ENCODE measurements around the gene LPCAT1.

LPCAT1 gene

DNA sequence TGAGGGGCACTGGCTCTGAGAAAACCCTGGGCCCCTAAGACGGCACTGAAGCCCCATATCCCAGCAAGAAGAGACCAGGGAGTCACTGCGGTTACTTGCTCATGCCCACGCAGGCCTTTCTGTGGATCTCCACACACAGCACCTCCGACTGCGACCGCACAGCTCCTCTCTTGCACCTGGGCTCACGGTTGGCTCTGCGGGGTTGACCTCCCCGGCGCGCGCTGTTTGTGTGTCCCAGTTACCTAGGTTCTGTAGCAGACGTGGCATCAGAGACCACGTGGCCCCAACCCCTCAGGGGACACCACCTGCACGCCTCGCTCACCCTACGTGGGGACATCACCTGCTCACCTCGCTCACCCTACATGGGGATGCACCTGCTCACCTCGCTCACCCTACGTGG, 12.7 kb downstream of the LPCAT1 start:
- DNase-seq (ENCODE audit: low read depth, low spot score), result no peak
- Histone ChIP-seq H3K4me1 (ENCODE audit: insufficient read depth, insufficient read length) (peaks cover 40% of the 10 kb centered on the region), H3K4me3 (ENCODE audit: insufficient read length, low read depth) (no peak overlapping the region), H3K27me3 (ENCODE audit: insufficient read depth, insufficient read length) (no peaks in the 10 kb centered on the region), H3K9ac (ENCODE audit: insufficient read length, low read depth) (no peak overlapping the region), H3K9me3 (ENCODE audit: insufficient read depth, low read length) (no peaks in the 10 kb centered on the region), H3K36me3 (ENCODE audit: insufficient read depth, insufficient read length, low read length) (peaks cover 80% of the 10 kb centered on the region)
- TF ChIP-seq YY1 (IDR thresholded peaks at IDR 0.05; ENCODE audit: insufficient read depth, insufficient read length), result no peak
- no peak for TF ChIP-seq ZNF274 (IDR thresholded peaks at IDR 0.05; ENCODE audit: low read depth, low read length)
- no peak for TF ChIP-seq SUZ12 (IDR thresholded peaks at IDR 0.05; ENCODE audit: extremely low read depth, insufficient read depth, insufficient read length)

GRCh38 chr5:1510631-1511030, 13.1 kb downstream of the LPCAT1 start:
- Histone ChIP-seq H3K4me3 (ENCODE audit: insufficient read length, low read depth) (no peak overlapping the region), H3K9me3 (ENCODE audit: insufficient read depth, low read length) (no peaks in the 10 kb centered on the region), H3K36me3 (ENCODE audit: insufficient read depth, insufficient read length, low read length) (peaks cover 82% of the 10 kb centered on the region), H3K4me1 (ENCODE audit: insufficient read depth, insufficient read length) (peaks cover 40% of the 10 kb centered on the region), H3K9ac (ENCODE audit: insufficient read length, low read depth) (no peak overlapping the region), H3K27me3 (ENCODE audit: insufficient read depth, insufficient read length) (no peaks in the 10 kb centered on the region)
- DNase-seq (ENCODE audit: low read depth, low spot score), result no peak
- TF ChIP-seq ZNF274 (IDR thresholded peaks at IDR 0.05; ENCODE audit: low read depth, low read length) (no peak), YY1 (IDR thresholded peaks at IDR 0.05; ENCODE audit: insufficient read depth, insufficient read length) (no peak), SUZ12 (IDR thresholded peaks at IDR 0.05; ENCODE audit: extremely low read depth, insufficient read depth, insufficient read length) (no peak)

- Histone ChIP-seq H3K9me3 (ENCODE audit: insufficient read depth, low read length) (no peaks in the 10 kb centered on the region), H3K9ac (ENCODE audit: insufficient read length, low read depth) (no peak overlapping the region), H3K27me3 (ENCODE audit: insufficient read depth, insufficient read length) (no peaks in the 10 kb centered on the region), H3K4me1 (ENCODE audit: insufficient read depth, insufficient read length) (peaks cover 44% of the 10 kb centered on the region), H3K4me3 (ENCODE audit: insufficient read length, low read depth) (no peak overlapping the region), H3K36me3 (ENCODE audit: insufficient read depth, insufficient read length, low read length) (peaks cover 87% of the 10 kb centered on the region)
- DNase-seq (ENCODE audit: low read depth, low spot score), result no peak
- TF ChIP-seq SUZ12 (IDR thresholded peaks at IDR 0.05; ENCODE audit: extremely low read depth, insufficient read depth, insufficient read length), result no peak
Measured at GRCh38 chr5:1510151-1510561, 13.6 kb downstream of the LPCAT1 start.

DNA sequence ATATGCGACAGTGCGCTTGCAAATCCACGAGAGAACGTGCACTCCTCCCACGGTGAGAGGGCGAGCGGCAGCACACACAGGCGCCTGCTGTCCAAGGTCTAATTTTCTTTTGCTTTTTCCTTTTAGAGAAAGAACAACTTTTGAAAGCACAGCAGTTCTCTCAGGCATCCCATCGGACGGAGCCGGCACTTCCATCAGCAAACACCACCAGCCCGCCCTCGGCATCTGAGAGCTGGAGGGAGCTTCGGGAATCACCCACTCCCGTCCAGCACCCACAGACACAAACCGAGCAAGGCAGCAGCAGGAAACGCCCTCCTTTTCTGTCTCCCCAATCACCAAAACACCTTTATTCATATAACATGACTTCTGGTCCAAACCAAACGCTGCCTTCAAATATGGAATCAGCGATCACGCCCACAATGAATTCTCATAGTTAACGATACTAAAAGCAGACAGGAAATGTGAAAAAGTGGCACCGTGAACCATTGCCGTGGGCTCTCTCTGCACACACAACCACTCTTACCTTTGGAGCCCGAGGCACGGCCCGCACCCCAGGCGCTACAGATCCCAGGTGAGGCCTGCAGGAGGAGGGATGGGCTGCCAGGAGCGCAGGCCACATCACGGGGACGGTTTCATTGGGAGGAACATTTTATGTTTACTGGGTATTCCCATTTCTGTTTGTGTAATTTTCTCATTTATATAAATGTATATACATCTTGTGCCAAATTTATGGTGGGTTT, 14.2 kb downstream of the LPCAT1 start:
- peaks cover 43% of the 10 kb centered on the region for H3K4me1 ChIP-seq (ENCODE audit: insufficient read depth, insufficient read length)
- TF ChIP-seq ZNF274 (IDR thresholded peaks at IDR 0.05; ENCODE audit: low read depth, low read length) (no peak), SUZ12 (IDR thresholded peaks at IDR 0.05; ENCODE audit: extremely low read depth, insufficient read depth, insufficient read length) (no peak), YY1 (IDR thresholded peaks at IDR 0.05; ENCODE audit: insufficient read depth, insufficient read length) (no peak)
- H3K4me3 ChIP-seq (ENCODE audit: insufficient read length, low read depth), result no peak overlapping the region
- DNase-seq (ENCODE audit: low read depth, low spot score), result no peak
- no peaks in the 10 kb centered on the region for H3K27me3 ChIP-seq (ENCODE audit: insufficient read depth, insufficient read length)
- H3K9ac ChIP-seq (ENCODE audit: insufficient read length, low read depth), result no peak overlapping the region
- H3K36me3 ChIP-seq (ENCODE audit: insufficient read depth, insufficient read length, low read length), result peaks cover 88% of the 10 kb centered on the region
- no peaks in the 10 kb centered on the region for H3K9me3 ChIP-seq (ENCODE audit: insufficient read depth, low read length)

DNA sequence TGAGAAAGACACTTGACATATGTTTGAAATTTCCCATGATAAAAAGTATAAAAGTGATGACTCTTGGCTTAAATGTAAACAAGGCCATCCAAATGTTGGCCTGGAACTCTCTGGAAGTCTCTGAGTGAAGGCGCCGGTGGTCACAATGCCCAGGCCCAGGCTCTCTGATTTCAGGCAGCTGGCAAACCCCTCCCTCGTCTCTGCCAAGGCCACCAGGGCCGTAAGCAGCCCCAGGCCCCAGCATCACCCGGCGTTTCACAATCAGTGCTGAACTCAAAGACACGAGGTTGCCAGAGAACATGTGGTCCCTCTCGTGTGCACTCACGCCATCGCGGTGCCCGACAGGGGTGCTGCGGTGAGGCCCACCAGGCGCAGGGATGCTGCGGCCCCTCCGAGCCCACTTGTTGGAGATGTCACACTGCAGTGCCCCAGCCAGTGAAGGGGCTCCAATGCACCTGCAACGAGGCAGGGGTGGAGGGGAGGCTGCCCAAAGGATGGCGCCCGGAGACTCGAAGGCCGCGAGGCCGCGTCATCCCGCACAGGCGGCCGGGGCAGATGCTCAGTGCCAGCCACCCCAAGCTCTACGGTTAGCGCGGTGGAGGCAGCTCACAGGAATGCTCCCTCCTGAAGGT, 15.0 kb downstream of the LPCAT1 start:
- H3K9ac ChIP-seq (ENCODE audit: insufficient read length, low read depth), result no peak overlapping the region
- no peak for DNase-seq (ENCODE audit: low read depth, low spot score)
- H3K4me3 ChIP-seq (ENCODE audit: insufficient read length, low read depth), result no peak overlapping the region
- no peaks in the 10 kb centered on the region for H3K27me3 ChIP-seq (ENCODE audit: insufficient read depth, insufficient read length)
- no peaks in the 10 kb centered on the region for H3K9me3 ChIP-seq (ENCODE audit: insufficient read depth, low read length)
- peaks cover 36% of the 10 kb centered on the region for H3K4me1 ChIP-seq (ENCODE audit: insufficient read depth, insufficient read length)
- TF ChIP-seq YY1 (IDR thresholded peaks at IDR 0.05; ENCODE audit: insufficient read depth, insufficient read length) (no peak), ZNF274 (IDR thresholded peaks at IDR 0.05; ENCODE audit: low read depth, low read length) (no peak), SUZ12 (IDR thresholded peaks at IDR 0.05; ENCODE audit: extremely low read depth, insufficient read depth, insufficient read length) (no peak)
- H3K36me3 ChIP-seq (ENCODE audit: insufficient read depth, insufficient read length, low read length), result peaks cover 81% of the 10 kb centered on the region

- no peak overlapping the region for H3K4me3 ChIP-seq (ENCODE audit: insufficient read length, low read depth)
- H3K27me3 ChIP-seq (ENCODE audit: insufficient read depth, insufficient read length), result no peaks in the 10 kb centered on the region
- TF ChIP-seq ZNF274 (IDR thresholded peaks at IDR 0.05; ENCODE audit: low read depth, low read length) (no peak), YY1 (IDR thresholded peaks at IDR 0.05; ENCODE audit: insufficient read depth, insufficient read length) (no peak), SUZ12 (IDR thresholded peaks at IDR 0.05; ENCODE audit: extremely low read depth, insufficient read depth, insufficient read length) (no peak)
- H3K9me3 ChIP-seq (ENCODE audit: insufficient read depth, low read length), result no peaks in the 10 kb centered on the region
- DNase-seq (ENCODE audit: low read depth, low spot score), result no peak
- no peak overlapping the region for H3K9ac ChIP-seq (ENCODE audit: insufficient read length, low read depth)
- peaks cover 76% of the 10 kb centered on the region for H3K36me3 ChIP-seq (ENCODE audit: insufficient read depth, insufficient read length, low read length)
- peaks cover 35% of the 10 kb centered on the region for H3K4me1 ChIP-seq (ENCODE audit: insufficient read depth, insufficient read length)
Measured at GRCh38 chr5:1507961-1508658, 15.7 kb downstream of the LPCAT1 start.

- Histone ChIP-seq H3K9ac (ENCODE audit: insufficient read length, low read depth) (no peak overlapping the region), H3K36me3 (ENCODE audit: insufficient read depth, insufficient read length, low read length) (peaks cover 69% of the 10 kb centered on the region), H3K27me3 (ENCODE audit: insufficient read depth, insufficient read length) (no peaks in the 10 kb centered on the region), H3K4me3 (ENCODE audit: insufficient read length, low read depth) (no peak overlapping the region), H3K4me1 (ENCODE audit: insufficient read depth, insufficient read length) (peaks cover 32% of the 10 kb centered on the region), H3K9me3 (ENCODE audit: insufficient read depth, low read length) (no peaks in the 10 kb centered on the region)
- TF ChIP-seq YY1 (IDR thresholded peaks at IDR 0.05; ENCODE audit: insufficient read depth, insufficient read length), result no peak
- TF ChIP-seq SUZ12 (IDR thresholded peaks at IDR 0.05; ENCODE audit: extremely low read depth, insufficient read depth, insufficient read length), result no peak
- no peak for TF ChIP-seq ZNF274 (IDR thresholded peaks at IDR 0.05; ENCODE audit: low read depth, low read length)
- DNase-seq (ENCODE audit: low read depth, low spot score), result no peak
Measured at GRCh38 chr5:1507457-1507856, 16.3 kb downstream of the LPCAT1 start.
